Osteocyte (in vitro differentiated cells): Measurements from ENCODE around the gene NUCB2. TPM values are rescaled to one million over a fixed set of nuclear protein-coding genes. Genes with fewer than 3 reads are reported as not detected.

ENCODE experiments used
- DNase-seq: peaks from one replicate; pipeline ENCODE4 v3.0.0; 2021; ENCODE audit warnings: mixed read lengths; ENCODE audit not compliant: unreplicated experiment; ENCODE audit errors: extremely low spot score
- H3K27ac Mint-ChIP-seq: one replicate; pipeline ENCODE4 v1.8.0; 2021; ENCODE audit warnings: mild to moderate bottlenecking, mixed read lengths; ENCODE audit not compliant: unreplicated experiment
- H3K27me3 Mint-ChIP-seq: one replicate; pipeline ENCODE4 v1.8.0; 2021; ENCODE audit warnings: mixed read lengths; ENCODE audit not compliant: unreplicated experiment
- H3K36me3 Mint-ChIP-seq: one replicate; pipeline ENCODE4 v1.8.0; 2021; ENCODE audit warnings: mixed read lengths; ENCODE audit not compliant: unreplicated experiment
- H3K4me1 Mint-ChIP-seq: one replicate; pipeline ENCODE4 v1.8.0; 2021; ENCODE audit warnings: mixed read lengths; ENCODE audit not compliant: unreplicated experiment
- H3K4me3 Mint-ChIP-seq: one replicate; pipeline ENCODE4 v1.8.0; 2021; ENCODE audit warnings: mild to moderate bottlenecking, moderate library complexity, mixed read lengths; ENCODE audit not compliant: unreplicated experiment
- H3K9me3 Mint-ChIP-seq: one replicate; pipeline ENCODE4 v1.8.0; 2021; ENCODE audit warnings: mixed read lengths; ENCODE audit not compliant: unreplicated experiment
- total RNA-seq: library from RNA; stranded (reverse); gene quantifications from 2 replicates; pipeline ENCODE4 v1.2.1, GENCODE V29; 2021
- TF ChIP-seq, protein P1 (sequence below): fragments of 200-600 bp; sonication (generic); IDR thresholded peaks from 2 replicates; pipeline ENCODE4 v1.5.0; 2021; ENCODE audit warnings: antibody characterized with exemption, mild to moderate bottlenecking, moderate library complexity

NUCB2 gene
- total RNA-seq, 1 donor from 2014 or later: 78.8 TPM

DNA sequence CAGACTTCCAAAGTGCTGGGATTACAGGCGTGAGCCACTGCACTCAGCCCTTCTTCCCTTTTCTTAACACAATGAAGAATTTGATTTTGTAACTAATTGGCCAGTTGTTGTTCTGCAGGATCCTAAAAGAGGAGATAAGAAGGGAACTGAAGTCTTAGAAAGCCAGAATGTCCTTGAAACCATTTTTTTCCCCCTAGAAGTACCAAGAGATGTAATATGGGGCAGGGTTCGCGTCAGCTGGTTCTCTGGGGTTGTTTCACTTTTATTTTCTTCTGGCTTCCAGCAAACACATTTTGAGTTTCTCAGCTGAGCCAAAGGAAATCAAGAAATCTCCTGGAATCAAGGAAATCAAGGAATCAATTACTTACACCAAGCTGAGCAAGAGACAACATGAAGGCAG, 7.6 kb upstream of the NUCB2 start:
- Mint-ChIP-seq H3K4me3 (no peak overlapping the region), H3K4me1 (peaks cover under 1% of the 10 kb centered on the region), H3K27me3 (peaks cover 3% of the 10 kb centered on the region), H3K27ac (no peak overlapping the region), H3K36me3 (no peaks in the 10 kb centered on the region), H3K9me3 (no peaks in the 10 kb centered on the region)
- no peak for DNase-seq
- TF ChIP-seq, protein P1, sequence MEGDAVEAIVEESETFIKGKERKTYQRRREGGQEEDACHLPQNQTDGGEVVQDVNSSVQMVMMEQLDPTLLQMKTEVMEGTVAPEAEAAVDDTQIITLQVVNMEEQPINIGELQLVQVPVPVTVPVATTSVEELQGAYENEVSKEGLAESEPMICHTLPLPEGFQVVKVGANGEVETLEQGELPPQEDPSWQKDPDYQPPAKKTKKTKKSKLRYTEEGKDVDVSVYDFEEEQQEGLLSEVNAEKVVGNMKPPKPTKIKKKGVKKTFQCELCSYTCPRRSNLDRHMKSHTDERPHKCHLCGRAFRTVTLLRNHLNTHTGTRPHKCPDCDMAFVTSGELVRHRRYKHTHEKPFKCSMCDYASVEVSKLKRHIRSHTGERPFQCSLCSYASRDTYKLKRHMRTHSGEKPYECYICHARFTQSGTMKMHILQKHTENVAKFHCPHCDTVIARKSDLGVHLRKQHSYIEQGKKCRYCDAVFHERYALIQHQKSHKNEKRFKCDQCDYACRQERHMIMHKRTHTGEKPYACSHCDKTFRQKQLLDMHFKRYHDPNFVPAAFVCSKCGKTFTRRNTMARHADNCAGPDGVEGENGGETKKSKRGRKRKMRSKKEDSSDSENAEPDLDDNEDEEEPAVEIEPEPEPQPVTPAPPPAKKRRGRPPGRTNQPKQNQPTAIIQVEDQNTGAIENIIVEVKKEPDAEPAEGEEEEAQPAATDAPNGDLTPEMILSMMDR: no peak

DNA sequence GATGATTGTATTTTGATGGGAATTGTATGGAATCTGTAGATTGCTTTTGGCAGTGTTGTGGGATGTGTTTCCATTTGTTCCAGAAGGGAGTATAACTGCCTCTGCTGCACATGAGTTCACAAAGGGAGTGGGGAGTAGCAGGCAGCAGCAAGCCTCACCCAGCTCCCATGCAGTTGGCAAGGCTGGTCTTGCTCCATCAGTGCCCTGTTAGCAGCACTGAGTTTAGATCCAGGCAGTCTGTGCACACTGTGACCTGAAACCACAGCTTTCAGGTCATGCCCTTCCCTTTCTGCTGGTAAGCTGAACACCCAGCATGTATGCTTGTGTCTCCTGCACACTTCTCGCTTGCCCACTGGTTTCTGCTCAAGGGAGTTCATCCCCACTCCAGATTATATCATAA, 3.7 kb upstream of the NUCB2 start:
- no peak overlapping the region for H3K4me3 Mint-ChIP-seq
- H3K36me3 Mint-ChIP-seq: no peaks in the 10 kb centered on the region
- peaks cover 13% of the 10 kb centered on the region for H3K4me1 Mint-ChIP-seq
- H3K27ac Mint-ChIP-seq: no peak overlapping the region
- DNase-seq: no peak
- H3K27me3 Mint-ChIP-seq: no peaks in the 10 kb centered on the region
- H3K9me3 Mint-ChIP-seq: no peaks in the 10 kb centered on the region
- TF ChIP-seq, protein P1: no peak

DNA sequence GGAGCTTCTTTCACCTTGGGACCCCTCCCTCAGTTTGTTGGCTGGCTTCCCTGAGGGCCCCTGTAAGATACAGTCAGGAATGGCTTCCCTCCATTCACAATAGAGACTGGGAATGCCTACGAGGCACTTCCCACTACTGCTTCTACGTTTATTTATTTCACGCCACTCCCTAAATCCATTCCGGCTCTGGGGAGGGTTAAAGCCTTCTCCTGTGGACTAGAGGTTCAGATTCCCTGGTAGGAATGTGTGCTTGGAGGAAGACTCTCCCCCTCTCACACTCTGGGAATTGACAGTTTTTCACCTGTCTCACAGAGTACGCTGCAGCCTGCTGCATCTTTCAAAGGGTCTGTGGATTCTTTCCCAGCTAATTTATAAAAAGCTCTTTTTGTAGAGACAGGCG, 3.3 kb upstream of the NUCB2 start:
- Mint-ChIP-seq H3K4me3 (no peak overlapping the region), H3K4me1 (peaks cover 16% of the 10 kb centered on the region), H3K36me3 (no peaks in the 10 kb centered on the region), H3K27me3 (no peaks in the 10 kb centered on the region), H3K27ac (no peak overlapping the region), H3K9me3 (no peaks in the 10 kb centered on the region)
- TF ChIP-seq, protein P1: no peak
- no peak for DNase-seq

DNA sequence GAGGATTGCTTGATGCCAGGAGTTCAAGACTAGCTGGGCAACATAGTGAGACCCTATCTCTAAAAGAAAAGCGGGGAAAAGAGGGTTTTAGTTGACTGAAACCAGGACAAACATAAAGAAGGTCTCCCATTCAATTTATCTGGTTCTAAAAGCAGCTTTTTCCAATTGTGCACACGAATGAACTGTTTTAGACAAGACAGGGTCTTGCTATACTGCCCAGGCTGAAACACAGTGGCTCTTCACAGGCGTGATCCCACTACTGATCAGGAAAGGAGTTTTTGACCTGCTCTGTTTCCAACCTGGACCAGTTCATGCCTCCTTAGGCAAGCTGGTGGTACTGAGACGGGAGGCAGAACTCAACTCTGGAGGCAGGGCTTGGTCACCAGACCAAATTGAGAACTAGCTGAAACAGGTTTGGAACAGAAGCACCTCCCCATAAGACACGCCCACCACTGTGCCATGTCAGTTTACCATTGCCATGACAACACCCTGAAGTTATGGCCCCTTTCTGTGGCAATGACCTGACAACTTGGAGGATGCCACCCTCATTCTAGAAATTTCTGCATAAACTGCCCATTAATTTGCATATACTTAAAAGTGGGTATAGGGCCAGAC, 2.8 kb upstream of the NUCB2 start:
- H3K4me3 Mint-ChIP-seq: no peak overlapping the region
- H3K36me3 Mint-ChIP-seq: no peaks in the 10 kb centered on the region
- no peak overlapping the region for H3K27ac Mint-ChIP-seq
- DNase-seq: no peak
- no peaks in the 10 kb centered on the region for H3K9me3 Mint-ChIP-seq
- H3K4me1 Mint-ChIP-seq: peaks cover 18% of the 10 kb centered on the region
- no peaks in the 10 kb centered on the region for H3K27me3 Mint-ChIP-seq
- TF ChIP-seq, protein P1: no peak

DNA sequence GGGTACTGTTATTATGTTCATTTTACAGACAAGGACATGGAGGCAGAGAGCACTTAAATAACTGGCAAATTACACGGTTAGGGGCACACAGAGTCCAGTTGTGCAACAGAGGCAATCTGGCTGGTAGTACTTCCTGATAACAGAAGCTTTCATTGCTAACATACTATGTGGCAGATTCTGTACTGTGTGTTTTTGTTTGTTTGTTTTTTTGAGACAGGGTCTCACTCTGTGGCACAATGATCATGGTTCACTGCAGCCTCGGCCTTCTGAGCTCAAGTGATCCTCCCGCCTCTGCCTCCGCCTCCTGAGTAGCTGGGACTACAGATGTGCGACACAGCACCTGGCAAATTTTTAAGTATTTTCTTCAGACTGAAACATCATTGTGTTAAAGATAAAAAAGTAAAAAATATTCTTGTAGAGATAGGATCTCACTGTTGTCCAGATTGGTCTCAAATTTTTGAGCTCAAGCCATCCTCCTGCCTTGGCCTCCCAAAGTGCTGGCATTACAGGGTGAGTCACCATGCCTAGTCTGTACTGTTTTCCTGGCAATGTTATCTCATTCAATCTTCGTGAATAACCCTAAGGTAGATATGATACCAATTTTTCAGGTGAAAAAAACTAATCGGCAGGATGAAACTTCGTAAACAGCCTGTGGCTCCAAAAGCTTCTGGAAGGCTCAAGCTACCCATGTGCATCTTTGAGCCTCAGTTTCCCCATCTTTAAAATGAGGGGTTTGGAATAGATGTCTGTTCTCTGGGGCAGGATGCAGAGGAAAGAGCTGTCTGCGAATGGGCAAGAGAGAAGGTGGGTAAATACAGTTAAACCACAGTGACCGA, 921 bp upstream of the NUCB2 start:
- TF ChIP-seq, protein P1: no peak
- Mint-ChIP-seq H3K4me3 (peak overlapping the region; percentile 93), H3K9me3 (no peaks in the 10 kb centered on the region), H3K27me3 (no peaks in the 10 kb centered on the region), H3K4me1 (peaks cover 18% of the 10 kb centered on the region), H3K36me3 (no peaks in the 10 kb centered on the region), H3K27ac (peak overlapping the region; percentile 89)
- no peak for DNase-seq
